Measurements from ENCODE around the gene PRR15.

Gene PRR15

GRCh38 chr7:29609162-29610037, 45.8 kb downstream of the PRR15 start:
- peak; percentile 64 for DNase-seq (ENCODE audit: low read depth, low spot score)

GRCh38 chr7:29610086-29610485, 46.5 kb downstream of the PRR15 start:
- DNase-seq (ENCODE audit: low read depth, low spot score), result no peak

- DNase-seq (ENCODE audit: low read depth, low spot score), result peak; percentile 58
Measured at GRCh38 chr7:29611941-29612544, 48.4 kb downstream of the PRR15 start.

GRCh38 chr7:29612596-29612995, 49.0 kb downstream of the PRR15 start:
- no peak for DNase-seq (ENCODE audit: low read depth, low spot score)

GRCh38 chr7:29613100-29613499, 49.5 kb downstream of the PRR15 start:
- DNase-seq (ENCODE audit: low read depth, low spot score), result no peak

- DNase-seq (ENCODE audit: low read depth, low spot score), result no peak
Measured at GRCh38 chr7:29614229-29614628, 50.6 kb downstream of the PRR15 start.
